SU-DHL-6 (cell line): Measurements from ENCODE around the gene CAMK2N2.

ENCODE experiments used
- H2AFZ ChIP-seq: fragments of 200-600 bp; sonication (generic); 2 replicates; pipeline ENCODE4 v1.6.1; 2014; ENCODE audit warnings: low read depth, mild to moderate bottlenecking, moderate library complexity, mixed read lengths, antibody characterized with exemption, low read length; ENCODE audit not compliant: severe bottlenecking
- H3F3A ChIP-seq: fragments of 200-600 bp; shearing (Covaris generic); 2 replicates; pipeline ENCODE4 v1.6.0; 2016; ENCODE audit warnings: antibody characterized with exemption, mild to moderate bottlenecking; ENCODE audit not compliant: insufficient read depth
- H3K27ac ChIP-seq: fragments of 200-600 bp; sonication (generic); 2 replicates; pipeline ENCODE4 v1.5.1; 2016; ENCODE audit warnings: low read depth, mild to moderate bottlenecking, low read length, moderate library complexity, mixed read lengths
- H3K27me3 ChIP-seq: fragments of 200-600 bp; sonication (generic), shearing (Covaris generic); 2 replicates; pipeline ENCODE4 v1.6.0; 2014; ENCODE audit warnings: mild to moderate bottlenecking, low read length
- H3K36me3 ChIP-seq: fragments of 200-600 bp; sonication (generic); 2 replicates; pipeline ENCODE4 v1.6.1; 2014; ENCODE audit warnings: mild to moderate bottlenecking, low read length, mixed read lengths
- H3K4me2 ChIP-seq: fragments of 300-600, 200-600 bp; shearing (Covaris generic), sonication (generic); 2 replicates; pipeline ENCODE4 v1.6.0; 2014; ENCODE audit warnings: low read length, low read depth, mild to moderate bottlenecking; ENCODE audit not compliant: poor library complexity, severe bottlenecking
- H3K4me3 ChIP-seq: fragments of 200-600 bp; sonication (generic); 2 replicates; pipeline ENCODE4 v1.5.1; 2014; ENCODE audit warnings: antibody characterized with exemption, low read length, mild to moderate bottlenecking, mixed read lengths; ENCODE audit not compliant: insufficient read depth, poor library complexity, severe bottlenecking
- H3K79me2 ChIP-seq: fragments of 200-600 bp; sonication (generic); 2 replicates; pipeline ENCODE4 v1.6.1; 2014; ENCODE audit warnings: mild to moderate bottlenecking, low read length, moderate library complexity; ENCODE audit not compliant: insufficient read depth
- H3K9ac ChIP-seq: fragments of 200-600 bp; sonication (generic); 2 replicates; pipeline ENCODE4 v1.7.0; 2014; ENCODE audit warnings: mild to moderate bottlenecking, low read length
- H3K9me2 ChIP-seq: fragments of 200-600 bp; sonication (generic); replicated peaks from 2 replicates; pipeline ENCODE4 v1.6.1; 2014; ENCODE audit warnings: low read length; ENCODE audit not compliant: insufficient read depth
- H3K9me3 ChIP-seq: fragments of 200-600 bp; sonication (generic); 2 replicates; pipeline ENCODE4 v1.6.1; 2014; ENCODE audit warnings: low read length, mixed read lengths; ENCODE audit not compliant: insufficient read depth
- H4K20me1 ChIP-seq: fragments of 200-600 bp; sonication (generic); 2 replicates; pipeline ENCODE4 v1.6.1; 2014; ENCODE audit warnings: low read depth, mild to moderate bottlenecking, antibody characterized with exemption, low read length, moderate library complexity, mixed read lengths
- CTCF ChIP-seq: fragments of 200-600 bp; sonication (generic); IDR thresholded peaks from one replicate; pipeline ENCODE4 v1.5.1; 2017; ENCODE audit warnings: antibody characterized with exemption, mild to moderate bottlenecking, low read length, moderate library complexity; ENCODE audit not compliant: insufficient read depth, poor library complexity, severe bottlenecking
- EZH2phosphoT487 ChIP-seq: fragments of 200-600 bp; sonication (generic), shearing (Covaris generic); conservative IDR thresholded peaks from 2 replicates; pipeline ENCODE4 v1.6.1; 2018; ENCODE audit warnings: mild to moderate bottlenecking, antibody characterized with exemption, low read length, moderate library complexity, mixed read lengths

Gene CAMK2N2

GRCh38 chr3:184262764-184263179 is 1.4 kb upstream of the CAMK2N2 start:
- H3K27me3 ChIP-seq, result no peaks in the 10 kb centered on the region
- no peaks in the 10 kb centered on the region for H3K36me3 ChIP-seq
- no peak overlapping the region for H3K4me3 ChIP-seq
- TF ChIP-seq CTCF, result no peak
- no peak for TF ChIP-seq EZH2phosphoT487
- no peaks in the 10 kb centered on the region for H4K20me1 ChIP-seq
- no peaks in the 10 kb centered on the region for H3K9me2 ChIP-seq
- no peaks in the 10 kb centered on the region for H3K79me2 ChIP-seq
- H2AFZ ChIP-seq, result no peak overlapping the region
- H3F3A ChIP-seq, result no peaks in the 10 kb centered on the region
- no peak overlapping the region for H3K4me2 ChIP-seq
- no peaks in the 10 kb centered on the region for H3K9me3 ChIP-seq
- no peak overlapping the region for H3K27ac ChIP-seq
- H3K9ac ChIP-seq, result no peak overlapping the region

DNA sequence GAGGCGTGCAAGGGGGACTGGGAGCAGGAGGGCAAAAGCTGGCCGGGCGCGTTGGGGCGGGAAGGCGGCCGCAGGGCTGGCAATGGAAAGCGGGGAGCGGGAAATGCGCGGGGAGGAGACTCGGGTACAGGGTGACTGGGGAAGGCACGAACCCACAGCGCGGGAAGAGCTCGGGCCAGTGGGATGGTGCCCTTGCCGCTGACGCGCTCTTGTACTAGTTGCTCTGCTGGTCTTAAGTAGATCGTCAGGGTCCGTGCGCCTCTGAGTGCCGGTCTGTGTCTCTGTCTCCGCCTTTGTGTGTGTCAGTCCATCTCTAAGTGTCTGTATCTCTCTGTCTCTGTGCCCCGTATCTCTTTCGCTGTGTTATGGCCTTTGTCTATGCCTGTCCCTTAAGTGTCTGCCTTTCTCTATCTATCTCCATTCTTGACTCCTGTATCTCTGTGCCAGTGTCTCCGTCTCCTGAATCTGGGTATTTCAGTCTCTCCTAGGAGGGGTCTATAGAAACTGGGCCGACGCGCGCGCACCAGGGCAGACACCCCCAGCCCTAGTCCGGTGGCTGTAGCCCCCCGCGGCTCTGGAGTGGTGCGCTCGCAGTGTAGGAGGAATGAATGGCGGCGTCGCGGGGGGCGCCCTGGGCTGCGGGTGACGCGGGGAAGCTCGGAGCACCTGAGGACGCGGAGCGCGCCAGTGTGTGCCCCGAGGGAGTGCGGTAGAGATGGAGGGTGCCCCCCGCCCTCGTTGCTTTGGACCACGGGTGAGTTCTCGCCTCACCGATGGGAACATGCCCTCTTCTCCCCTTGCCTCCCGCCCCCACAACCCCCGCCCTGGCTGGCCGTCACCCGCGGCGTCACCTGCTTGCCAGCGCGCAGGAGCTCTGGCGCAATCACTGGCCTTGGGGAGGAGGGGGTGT is 756 bp upstream of the CAMK2N2 start:
- TF ChIP-seq CTCF (no peak), EZH2phosphoT487 (no peak)
- H3K27ac ChIP-seq, result no peak overlapping the region

DNA sequence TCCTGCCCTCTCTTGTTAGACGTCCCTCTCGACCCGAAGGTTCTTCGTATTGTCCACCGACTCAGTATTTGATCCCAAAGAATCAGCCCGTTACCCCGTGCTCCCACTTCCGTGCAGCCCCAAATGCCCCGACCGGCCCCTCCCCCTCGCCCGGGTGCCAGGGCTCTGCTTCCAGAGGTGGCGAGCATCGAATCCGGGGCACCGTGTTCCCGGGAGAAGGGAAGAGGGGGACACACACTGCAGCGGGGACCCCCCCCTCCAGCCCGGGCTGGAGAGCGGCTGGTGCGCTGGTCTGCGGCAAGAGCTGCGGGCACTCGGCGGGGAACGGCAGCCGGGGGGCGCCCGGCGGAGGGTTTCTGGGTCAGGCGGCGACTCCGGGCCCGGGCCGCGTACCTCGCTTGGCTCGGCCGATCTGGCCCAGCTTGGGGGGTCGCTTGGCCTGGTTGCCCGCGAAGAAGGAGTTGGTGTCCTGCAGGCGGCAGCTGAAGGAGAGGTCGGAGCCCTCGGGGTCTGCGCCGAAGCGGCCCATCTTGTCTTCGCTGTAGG is 556 bp downstream of the CAMK2N2 start:
- no peaks in the 10 kb centered on the region for H3K9me3 ChIP-seq
- no peaks in the 10 kb centered on the region for H3K79me2 ChIP-seq
- H3K9me2 ChIP-seq, result no peaks in the 10 kb centered on the region
- H4K20me1 ChIP-seq, result no peaks in the 10 kb centered on the region
- H3K36me3 ChIP-seq, result no peaks in the 10 kb centered on the region
- TF ChIP-seq CTCF (no peak), EZH2phosphoT487 (no peak)
- peak overlapping the region; percentile 52 for H3K4me2 ChIP-seq
- peak overlapping the region; percentile 41 for H3K9ac ChIP-seq
- no peaks in the 10 kb centered on the region for H3K27me3 ChIP-seq
- no peak overlapping the region for H3K27ac ChIP-seq
- peak overlapping the region; percentile 47 for H3K4me3 ChIP-seq
- H2AFZ ChIP-seq, result no peak overlapping the region
- no peaks in the 10 kb centered on the region; the same call in 1 of the 2 replicates for H3F3A ChIP-seq

More for the DNA sequence above, 756 bp upstream of the CAMK2N2 start:
- Histone ChIP-seq H4K20me1 (no peaks in the 10 kb centered on the region), H3K9me3 (no peaks in the 10 kb centered on the region), H3K36me3 (no peaks in the 10 kb centered on the region), H3K9ac (peak overlapping the region; percentile 39), H3K27me3 (no peaks in the 10 kb centered on the region), H3F3A (no peaks in the 10 kb centered on the region), H3K79me2 (no peaks in the 10 kb centered on the region), H3K4me2 (peak overlapping the region; percentile 67), H3K9me2 (no peaks in the 10 kb centered on the region), H3K4me3 (peak overlapping the region; percentile 38), H2AFZ (peak overlapping the region; percentile 54)
